Stimulated activated CD4-positive, alpha-beta T cell treated with anti-CD3 and anti-CD28 coated beads, Interleukin-1b, Interleukin-23, amount 100 ng/mL, for 24 hours (primary cell): ENCODE data around the gene MANSC1.
"Not testable (repeated sequence)": the region's sequence is repeated elsewhere in the genome, so short reads cannot be mapped to it uniquely, and the experiment has no call there.

Experiments used
- DNase-seq, 4 experiments: peaks; one replicate each; pipeline ENCODE4 v3.0.0-alpha.2; 2020; ENCODE audit warnings: low read depth in 4 of 4, low spot score in 1 of 4

MANSC1 gene

GRCh38 chr12:12327802-12328201 lies 22.2 kb downstream of the MANSC1 start:
- no peak for DNase-seq

- DNase-seq = no peak
Observed at GRCh38 chr12:12326262-12326661, 23.8 kb downstream of the MANSC1 start.

GRCh38 chr12:12323591-12323990 lies 26.5 kb downstream of the MANSC1 start:
- no peak for DNase-seq

GRCh38 chr12:12323118-12323517 lies 26.9 kb downstream of the MANSC1 start:
- no peak for DNase-seq

GRCh38 chr12:12319451-12320183 lies 30.4 kb downstream of the MANSC1 start:
- DNase-seq = no peak

GRCh38 chr12:12315838-12316237 lies 34.2 kb downstream of the MANSC1 start:
- no peak for DNase-seq

- DNase-seq = not testable (repeated sequence)
Observed at GRCh38 chr12:12310695-12311094, 39.3 kb downstream of the MANSC1 start.

- no peak for DNase-seq
Observed at GRCh38 chr12:12305568-12306300, 44.3 kb downstream of the MANSC1 start.

- DNase-seq = no peak
Observed at GRCh38 chr12:12302976-12303375, 47.1 kb downstream of the MANSC1 start.

GRCh38 chr12:12301122-12301521 lies 48.9 kb downstream of the MANSC1 start:
- DNase-seq = no peak

- DNase-seq = no peak
Observed at GRCh38 chr12:12297201-12297830, 52.7 kb downstream of the MANSC1 start.

- DNase-seq = no peak
Observed at GRCh38 chr12:12294215-12295005, 55.6 kb downstream of the MANSC1 start.

GRCh38 chr12:12290206-12290605 lies 59.8 kb downstream of the MANSC1 start:
- DNase-seq = no peak

GRCh38 chr12:12286441-12286840 lies 63.6 kb downstream of the MANSC1 start:
- no peak for DNase-seq

- no peak for DNase-seq
Observed at GRCh38 chr12:12282761-12283425, 67.1 kb downstream of the MANSC1 start.

- no peak for DNase-seq
Observed at GRCh38 chr12:12282202-12282601, 67.8 kb downstream of the MANSC1 start.

- no peak for DNase-seq
Observed at GRCh38 chr12:12281134-12281533, 68.9 kb downstream of the MANSC1 start.

GRCh38 chr12:12278899-12279298 lies 71.1 kb downstream of the MANSC1 start:
- DNase-seq = no peak
